HCT116 (cell line): ENCODE data around the gene RMI2.

Experiments
- ATF3 ChIP-seq: IDR thresholded peaks from 2 replicates; pipeline ENCODE4 v1.6.1; 2012
- CEBPB ChIP-seq: IDR thresholded peaks from 2 replicates; pipeline ENCODE4 v1.6.1; 2012; ENCODE audit warnings: low read depth
- CTCF ChIP-seq, 3 experiments: fragments of 200-600 bp in 1 of 3; sonication (generic) in 1 of 3; IDR thresholded peaks in 2 of 3; conservative IDR thresholded peaks in 1 of 3; 2 replicates each; pipeline ENCODE4 v1.5.1; 2012 to 2017; ENCODE audit warnings: low read depth in 2 of 3, low read length in 2 of 3, antibody characterized with exemption in 1 of 3, borderline replicate concordance in 1 of 3, control low read depth in 1 of 3, mild to moderate bottlenecking in 1 of 3, mixed read lengths in 1 of 3, mixed run types in 1 of 3, moderate library complexity in 1 of 3; ENCODE audit not compliant: insufficient read depth in 1 of 3
- EZH2 ChIP-seq: fragments of 200-600 bp; sonication (generic); IDR thresholded peaks from 2 replicates; pipeline ENCODE4 v1.6.1; 2017; ENCODE audit warnings: antibody characterized with exemption, mixed run types
- EZH2phosphoT487 ChIP-seq: fragments of 200-600 bp; IDR thresholded peaks from 2 replicates; pipeline ENCODE4 v1.6.1; 2018; ENCODE audit warnings: antibody characterized with exemption, borderline replicate concordance
- FOSL1 ChIP-seq: IDR thresholded peaks from 2 replicates; pipeline ENCODE4 v1.6.1; 2012; ENCODE audit warnings: low read depth
- MAX ChIP-seq: IDR thresholded peaks from 2 replicates; pipeline ENCODE4 v1.6.1; 2012
- POLR2A ChIP-seq: IDR thresholded peaks from 2 replicates; pipeline ENCODE4 v1.7.0; 2011; ENCODE audit warnings: borderline replicate concordance; ENCODE audit not compliant: insufficient read depth, insufficient read length; ENCODE audit errors: extremely low read depth
- POLR2AphosphoS5 ChIP-seq: IDR thresholded peaks from 2 replicates; pipeline ENCODE4 v1.6.1; 2011; ENCODE audit warnings: mild to moderate bottlenecking, low read depth, low read length, moderate library complexity
- RAD21 ChIP-seq: IDR thresholded peaks from 2 replicates; pipeline ENCODE4 v1.6.1; 2012; ENCODE audit warnings: low read depth, mild to moderate bottlenecking
- TCF7L2 ChIP-seq: IDR thresholded peaks from 2 replicates; pipeline ENCODE4 v1.7.0; 2011; ENCODE audit warnings: borderline replicate concordance, inconsistent platforms; ENCODE audit not compliant: insufficient read depth, insufficient read length; ENCODE audit errors: extremely low read depth

GRCh38 chr16:11329891-11330290 lies 15.4 kb upstream of the RMI2 start:
- TF ChIP-seq FOSL1 (no peak), POLR2A (no peak), MAX (no peak), CTCF (IDR thresholded peaks at IDR 0.05 in 2 of 3, conservative IDR thresholded peaks at IDR 0.05 in 1 of 3; ENCODE audit: borderline replicate concordance in 1 of 3, insufficient read depth in 1 of 3, low read depth in 2 of 3, low read length in 2 of 3) (no peak), RAD21 (no peak), TCF7L2 (no peak), EZH2 (no peak), CEBPB (no peak), POLR2AphosphoS5 (no peak), EZH2phosphoT487 (no peak), ATF3 (no peak)
